Body of pancreas (tissue), 4 donors: ENCODE measurements around the gene MYMX. TPM values are rescaled to one million over a fixed set of nuclear protein-coding genes. Genes with fewer than 3 reads are reported as not detected.

Experiments used
- ATAC-seq: fragments of 150-250 bp; one replicate; pipeline ENCODE4 v1.9.1; 2016
- DNase-seq, 4 donors: peaks; one replicate each; pipeline ENCODE4 v3.0.0-alpha.2; 2019
- H3K27ac ChIP-seq, 4 donors: fragments of 200-600 bp; sonication (generic); 1 replicate in 3 of 4; 2 replicates in 1 of 4; pipeline versions ENCODE4 v1.5.1 to v1.6.1; 2016 to 2019; ENCODE audit warnings: mild to moderate bottlenecking in 1 of 4, mixed read lengths in 1 of 4, moderate library complexity in 1 of 4
- H3K27me3 ChIP-seq, 2 donors: fragments of 200-600 bp; sonication (generic); one replicate each; pipeline ENCODE4 v1.6.0; 2016; ENCODE audit warnings: mild to moderate bottlenecking in 1 of 2
- H3K36me3 ChIP-seq, 2 donors: fragments of 200-600 bp; sonication (generic); replicated peaks in 1 of 2; 2 replicates each; pipeline ENCODE4 v1.5.1; 2016; ENCODE audit warnings: low read depth in 2 of 2; ENCODE audit not compliant: insufficient read depth in 1 of 2
- H3K4me1 ChIP-seq: fragments of 200-600 bp; sonication (generic); one replicate; pipeline ENCODE4 v1.6.0; 2016
- H3K4me3 ChIP-seq, 2 donors: fragments of 200-600 bp; sonication (generic); 1 replicate in 1 of 2; 2 replicates in 1 of 2; pipeline ENCODE4 v1.5.1; 2016 to 2019
- H3K9me3 ChIP-seq, 3 donors: fragments of 200-600 bp; sonication (generic); 1 replicate in 2 of 3; 2 replicates in 1 of 3; pipeline ENCODE4 v1.5.1; 2016
- CTCF ChIP-seq, 7 experiments: fragments of 450-650 bp in 4 of 7; fragments of 200-600 bp in 3 of 7; sonication (generic) in 3 of 7; IDR thresholded peaks; one replicate each; pipeline ENCODE4 v1.5.1; 2016 to 2019; ENCODE audit warnings: antibody characterized with exemption in 7 of 7
- POLR2A ChIP-seq, 3 donors: fragments of 450-650 bp; IDR thresholded peaks; one replicate each; pipeline ENCODE4 v1.6.1; 2016; ENCODE audit warnings: antibody characterized with exemption in 3 of 3, mild to moderate bottlenecking in 2 of 3
- WGBS, 2 donors: methylation state at CpG; one replicate each; pipeline ENCODE4 v1.1.5; 2017; 5-methylcytosine and 5-hydroxymethylcytosine counted together
- intact Hi-C: fragments of 100-400 bp; cut with DNase I; formaldehyde crosslinking; loops from one replicate; pipeline ENCODE4 v1.15.1; 2023
- total RNA-seq, 2 donors: library from RNA; depleted of rRNA; stranded (reverse); fragments of >200 nt; gene quantifications; one replicate each; pipeline ENCODE4 v1.1.0, GENCODE V29; 2016

The MYMX gene
- total RNA-seq, 2 donors from 2014 or later, result 4.2 TPM; not detected in 1

GRCh38 chr6:44258325-44258863 lies 41.7 kb downstream of the MYMX start:
- TF ChIP-seq POLR2A (IDR thresholded peaks at IDR 0.05) (no peak), CTCF (IDR thresholded peaks at IDR 0.05) (no peak)
- Histone ChIP-seq H3K4me1 (peaks cover 61% of the 10 kb centered on the region), H3K4me3 (no peak overlapping the region), H3K27me3 (no peaks in the 10 kb centered on the region), H3K36me3 (peaks cover 8 to 12% of the 10 kb centered on the region in 2 donors), H3K27ac (peak overlapping the region in 2 of 4 donors; percentile 92 to 93), H3K9me3 (no peaks in the 10 kb centered on the region)
- DNase-seq, result no peak
- intact Hi-C loops, result no loop called here
- WGBS, 2 donors, result 77 to 81% methylated on average over 9 of the region's 9 CpGs
- no peak for ATAC-seq

- WGBS, 2 donors, result 79 to 94% methylated on average over 3 of the region's 3 CpGs
- H3K36me3 ChIP-seq, result peaks cover 6 to 7% of the 10 kb centered on the region in 2 donors
Observed at GRCh38 chr6:44258921-44259320, 42.2 kb downstream of the MYMX start.

GRCh38 chr6:44260011-44260410 lies 43.3 kb downstream of the MYMX start:
- DNase-seq (no peak), ATAC-seq (no peak)
- peaks cover 0 to under 1% of the 10 kb centered on the region in 2 donors for H3K36me3 ChIP-seq
- intact Hi-C loops, result no loop called here
- no peaks in the 10 kb centered on the region for H3K27me3 ChIP-seq
- TF ChIP-seq POLR2A (IDR thresholded peaks at IDR 0.05) (no peak), CTCF (IDR thresholded peaks at IDR 0.05) (no peak)
- no peak overlapping the region for H3K27ac ChIP-seq
- WGBS, 2 donors, result 89% methylated on average over 8 of the region's 8 CpGs; no CpG with 5 or more reads in 1 of the 2 donors
- no peak overlapping the region for H3K4me3 ChIP-seq
- H3K9me3 ChIP-seq, result no peaks in the 10 kb centered on the region
- H3K4me1 ChIP-seq, result peaks cover 61% of the 10 kb centered on the region

More at GRCh38 chr6:44258921-44259320, 42.2 kb downstream of the MYMX start:
- TF ChIP-seq CTCF (IDR thresholded peaks at IDR 0.05), result no peak
- TF ChIP-seq POLR2A (IDR thresholded peaks at IDR 0.05), result no peak
- DNase-seq (no peak), ATAC-seq (no peak)
- no peak overlapping the region for H3K27ac ChIP-seq
- intact Hi-C loops, result no loop called here
- H3K9me3 ChIP-seq, result no peaks in the 10 kb centered on the region
- H3K27me3 ChIP-seq, result no peaks in the 10 kb centered on the region
- H3K4me3 ChIP-seq, result no peak overlapping the region
- peaks cover 62% of the 10 kb centered on the region for H3K4me1 ChIP-seq

GRCh38 chr6:44260451-44261297 lies 43.9 kb downstream of the MYMX start:
- 84 to 90% methylated on average over 6 of the region's 6 CpGs for WGBS, 2 donors
- Histone ChIP-seq H3K36me3 (no peaks in the 10 kb centered on the region), H3K4me3 (no peak overlapping the region), H3K27me3 (no peaks in the 10 kb centered on the region), H3K9me3 (no peaks in the 10 kb centered on the region), H3K4me1 (peaks cover 55% of the 10 kb centered on the region), H3K27ac (no peak overlapping the region)
- DNase-seq (no peak), ATAC-seq (no peak)
- intact Hi-C loops, result no loop called here
- no peak for TF ChIP-seq CTCF (IDR thresholded peaks at IDR 0.05)
- TF ChIP-seq POLR2A (IDR thresholded peaks at IDR 0.05), result no peak
